ENCODE measurements around the gene ABCG5.

ABCG5 gene

DNA sequence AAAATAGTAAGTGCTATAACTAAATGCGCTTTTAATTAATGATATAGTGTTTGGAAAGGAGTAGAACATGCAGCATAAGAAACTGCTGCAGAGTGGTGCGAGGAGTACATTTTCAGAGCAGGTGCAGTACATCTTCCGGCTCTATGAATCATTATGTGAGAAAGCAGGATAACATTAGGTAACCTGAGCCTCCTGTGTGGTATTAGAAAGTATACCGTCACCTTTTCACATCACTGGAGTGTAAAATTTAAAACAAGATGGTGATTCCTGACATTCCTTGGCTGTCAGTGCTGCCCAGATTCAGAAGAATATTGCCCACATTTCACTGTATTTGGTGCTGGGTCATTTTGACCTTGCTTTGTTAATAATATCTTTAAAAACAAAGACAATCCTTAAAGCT is 72.6 kb downstream of the ABCG5 start:
- no peak overlapping the region for H3K4me3 ChIP-seq
- no peak for TF ChIP-seq Cebpa-rat (IDR thresholded peaks at IDR 0.05)
- H3K9ac ChIP-seq, result no peak overlapping the region
- no peaks in the 10 kb centered on the region for H3K9me3 ChIP-seq
- no peaks in the 10 kb centered on the region for H3K36me3 ChIP-seq
- no peak overlapping the region for H3K4me2 ChIP-seq
- no peaks in the 10 kb centered on the region for H4K20me1 ChIP-seq
- H3K27ac ChIP-seq, result no peak overlapping the region
- no peaks in the 10 kb centered on the region for H3K4me1 ChIP-seq
- H3K27me3 ChIP-seq, result no peaks in the 10 kb centered on the region

DNA sequence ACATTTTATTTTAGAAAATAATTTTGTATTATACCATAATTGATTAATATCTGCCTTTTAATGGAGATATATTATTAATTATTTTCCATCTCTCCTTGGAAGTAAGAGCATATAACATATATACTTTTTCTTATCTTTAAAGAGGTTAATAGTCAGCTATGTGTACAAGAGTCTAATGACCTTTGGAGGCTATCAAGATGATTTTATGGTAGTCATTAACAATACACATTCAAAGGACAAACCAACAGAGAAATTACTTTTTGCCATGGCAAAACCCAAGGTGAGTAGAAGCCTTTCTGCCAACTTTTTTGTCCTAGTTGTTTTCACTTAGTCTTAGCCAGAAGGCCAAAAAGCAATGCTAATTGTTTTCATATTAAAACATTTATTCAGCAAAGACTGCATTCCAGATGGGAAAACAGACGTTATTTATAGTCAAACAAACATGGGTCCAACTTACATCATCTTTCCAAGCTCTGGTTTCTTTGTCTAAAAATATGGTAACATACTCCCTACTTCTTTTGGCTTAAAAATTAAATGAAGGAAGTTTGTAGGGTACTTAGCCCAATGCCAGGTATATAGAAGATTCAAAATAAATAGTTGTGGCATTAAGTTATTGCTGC is 74.4 kb downstream of the ABCG5 start:
- H3K9me3 ChIP-seq, result no peaks in the 10 kb centered on the region
- no peaks in the 10 kb centered on the region for H3K36me3 ChIP-seq
- no peak for TF ChIP-seq Cebpa-rat (IDR thresholded peaks at IDR 0.05)
- no peak overlapping the region for H3K9ac ChIP-seq
- H3K4me2 ChIP-seq, result no peak overlapping the region
- H4K20me1 ChIP-seq, result no peaks in the 10 kb centered on the region
- H3K27ac ChIP-seq, result no peak overlapping the region
- H3K4me1 ChIP-seq, result no peaks in the 10 kb centered on the region
- no peak overlapping the region for H3K4me3 ChIP-seq
- H3K27me3 ChIP-seq, result no peaks in the 10 kb centered on the region

DNA sequence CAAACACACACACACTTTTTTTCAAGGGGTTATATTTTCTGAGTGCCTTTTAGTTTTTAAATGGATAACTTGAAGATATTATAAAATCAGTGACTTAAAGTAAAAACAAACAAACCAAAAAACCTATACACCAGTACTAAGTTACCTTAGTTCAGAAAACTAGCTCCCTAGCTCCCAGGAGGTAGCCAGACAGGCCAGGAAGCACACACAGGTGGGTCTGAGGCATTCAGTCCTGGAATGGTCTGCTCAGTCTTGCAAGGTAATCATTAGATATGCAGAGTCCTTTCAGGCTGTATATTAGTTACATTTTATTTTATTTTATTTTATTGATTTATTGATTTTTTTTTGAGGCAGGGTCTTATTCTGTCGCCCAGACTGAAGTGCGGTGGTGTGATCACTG is 75.5 kb downstream of the ABCG5 start:
- Histone ChIP-seq H3K9me3 (no peaks in the 10 kb centered on the region), H3K4me3 (no peak overlapping the region), H4K20me1 (no peaks in the 10 kb centered on the region), H3K4me2 (no peak overlapping the region), H3K27ac (no peak overlapping the region), H3K36me3 (no peaks in the 10 kb centered on the region), H3K9ac (no peak overlapping the region), H3K27me3 (no peaks in the 10 kb centered on the region), H3K4me1 (no peaks in the 10 kb centered on the region)
- TF ChIP-seq Cebpa-rat (IDR thresholded peaks at IDR 0.05), result no peak

Measured in BLaER1 (cell line).